ENCODE measurements around the gene HECTD1. TPM values are rescaled to one million over a fixed set of nuclear protein-coding genes. Genes with fewer than 3 reads are reported as not detected.
"Not testable (repeated sequence)": the region's sequence is repeated elsewhere in the genome, so short reads cannot be mapped to it uniquely, and the experiment has no call there.

The HECTD1 gene
- total RNA-seq, 1 experiment from 2014 or later = 317 TPM

DNA sequence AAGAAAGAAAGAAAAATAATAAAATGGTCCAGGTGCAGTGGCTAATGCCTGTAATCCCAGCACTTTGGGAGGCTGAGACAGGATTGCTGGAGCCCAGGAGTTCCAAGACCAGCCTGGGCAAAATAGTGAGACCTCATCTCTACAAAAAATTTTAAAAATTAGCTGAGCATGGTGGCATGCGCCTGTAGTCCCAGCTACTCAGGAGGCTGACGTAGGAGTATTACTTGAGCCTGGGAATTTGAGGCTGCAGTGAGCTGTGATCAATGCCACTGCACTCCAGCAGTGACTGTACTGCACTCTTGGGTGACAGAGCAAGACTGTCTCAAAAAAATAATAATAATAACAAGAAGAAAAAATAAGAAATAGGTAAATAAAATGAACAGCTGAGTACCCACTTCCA lies 23.7 kb upstream of the HECTD1 start:
- not testable (repeated sequence) for H3K27me3 ChIP-seq (ENCODE audit: low read length); DNase-seq; H3K27ac ChIP-seq (ENCODE audit: low read length); H4K20me1 ChIP-seq (ENCODE audit: insufficient read depth, low read depth, low read length); H3K36me3 ChIP-seq (ENCODE audit: insufficient read depth, low read length); H3K9me3 ChIP-seq (ENCODE audit: low read length); H3K9me2 ChIP-seq (replicated peaks; ENCODE audit: insufficient read depth, low read length); H3K79me2 ChIP-seq (ENCODE audit: low read length); H2AFZ ChIP-seq (ENCODE audit: low read length); H3K9ac ChIP-seq (ENCODE audit: low read length); H3K4me2 ChIP-seq (ENCODE audit: low read depth, low read length, poor library complexity, severe bottlenecking); H3K4me3 ChIP-seq (ENCODE audit: low read length)
- peaks cover 17% of the 10 kb centered on the region for H3K4me1 ChIP-seq (ENCODE audit: low read length)

DNA sequence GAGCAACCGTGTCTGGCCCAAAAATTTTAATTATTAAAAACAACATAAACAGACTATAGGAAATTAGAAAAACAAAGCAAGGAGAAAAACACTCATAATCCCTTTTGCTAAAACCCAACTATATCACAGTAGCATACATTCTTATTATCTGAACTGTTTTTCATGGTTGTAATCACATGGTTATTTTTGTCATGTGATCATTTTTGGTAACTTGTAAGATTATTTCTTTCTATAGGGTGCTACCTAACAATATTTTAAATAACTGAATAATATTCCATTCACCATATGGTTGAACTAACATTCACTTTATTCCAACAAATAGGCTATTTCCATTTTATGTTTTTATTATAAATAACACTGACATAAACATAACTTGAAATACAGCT lies 23.0 kb upstream of the HECTD1 start:
- Histone ChIP-seq H4K20me1 (ENCODE audit: insufficient read depth, low read depth, low read length) (no peaks in the 10 kb centered on the region), H3K4me1 (ENCODE audit: low read length) (peaks cover 13% of the 10 kb centered on the region), H3K36me3 (ENCODE audit: insufficient read depth, low read length) (no peaks in the 10 kb centered on the region), H3K79me2 (ENCODE audit: low read length) (no peaks in the 10 kb centered on the region), H3K27me3 (ENCODE audit: low read length) (no peaks in the 10 kb centered on the region; the same call in 1 of the 2 replicates), H3K9ac (ENCODE audit: low read length) (no peak overlapping the region), H3K4me2 (ENCODE audit: low read depth, low read length, poor library complexity, severe bottlenecking) (no peak overlapping the region), H3K9me2 (replicated peaks; ENCODE audit: insufficient read depth, low read length) (no peaks in the 10 kb centered on the region), H3K9me3 (ENCODE audit: low read length) (no peaks in the 10 kb centered on the region), H2AFZ (ENCODE audit: low read length) (no peak overlapping the region), H3K4me3 (ENCODE audit: low read length) (no peak overlapping the region), H3K27ac (ENCODE audit: low read length) (no peak overlapping the region)
- no peak for DNase-seq

DNA sequence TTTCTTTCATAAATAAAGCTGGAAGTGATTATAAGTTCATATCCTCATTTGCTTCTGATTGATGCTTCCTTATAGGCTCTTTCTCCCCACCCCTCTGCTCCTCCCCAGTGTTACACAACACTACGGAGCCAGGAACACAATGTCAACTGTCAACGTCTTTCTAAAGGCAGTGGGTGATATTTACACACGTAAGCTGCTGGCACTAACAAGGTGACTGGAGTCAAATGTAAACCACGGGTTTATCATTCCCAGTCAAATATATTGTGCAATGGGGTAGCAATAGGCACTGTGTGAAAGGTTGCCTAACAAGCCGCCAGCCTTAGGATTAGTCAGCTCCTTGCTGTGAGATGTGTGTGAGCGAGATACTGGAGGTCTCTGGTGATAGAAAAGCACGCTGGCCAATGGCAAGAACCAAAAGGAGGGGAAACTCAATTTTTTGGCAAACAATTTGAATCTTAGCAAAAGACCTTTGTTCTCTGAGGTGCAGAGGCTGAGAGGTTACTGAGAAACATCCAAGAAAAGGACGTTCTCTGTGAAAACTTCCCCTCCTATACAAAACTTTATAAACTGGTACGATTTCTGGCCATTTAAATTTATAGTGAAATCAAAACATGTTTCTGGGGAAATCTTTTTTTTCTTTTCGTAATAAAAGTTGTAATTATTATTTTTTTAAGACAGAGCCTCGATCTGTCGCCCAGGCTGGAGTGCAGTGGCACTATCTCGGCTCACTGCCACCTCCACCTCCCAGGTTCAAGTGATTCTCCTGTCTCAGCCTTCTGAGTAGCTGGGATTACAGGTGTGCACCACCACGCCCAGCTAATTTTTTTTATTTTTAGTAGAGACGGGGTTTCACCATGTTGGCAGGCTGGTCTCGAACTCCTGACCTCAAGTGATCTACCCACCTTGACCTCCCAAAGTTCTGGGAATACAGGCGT lies 22.3 kb upstream of the HECTD1 start:
- Histone ChIP-seq H3K4me2 (ENCODE audit: low read depth, low read length, poor library complexity, severe bottlenecking) (no peak overlapping the region), H4K20me1 (ENCODE audit: insufficient read depth, low read depth, low read length) (no peaks in the 10 kb centered on the region), H3K9ac (ENCODE audit: low read length) (no peak overlapping the region), H2AFZ (ENCODE audit: low read length) (no peak overlapping the region), H3K36me3 (ENCODE audit: insufficient read depth, low read length) (no peaks in the 10 kb centered on the region), H3K9me3 (ENCODE audit: low read length) (no peaks in the 10 kb centered on the region), H3K4me3 (ENCODE audit: low read length) (no peak overlapping the region), H3K79me2 (ENCODE audit: low read length) (no peaks in the 10 kb centered on the region), H3K27me3 (ENCODE audit: low read length) (no peaks in the 10 kb centered on the region; the same call in 1 of the 2 replicates), H3K4me1 (ENCODE audit: low read length) (peaks cover 10% of the 10 kb centered on the region), H3K9me2 (replicated peaks; ENCODE audit: insufficient read depth, low read length) (no peaks in the 10 kb centered on the region), H3K27ac (ENCODE audit: low read length) (no peak overlapping the region)
- no peak for DNase-seq

DNA sequence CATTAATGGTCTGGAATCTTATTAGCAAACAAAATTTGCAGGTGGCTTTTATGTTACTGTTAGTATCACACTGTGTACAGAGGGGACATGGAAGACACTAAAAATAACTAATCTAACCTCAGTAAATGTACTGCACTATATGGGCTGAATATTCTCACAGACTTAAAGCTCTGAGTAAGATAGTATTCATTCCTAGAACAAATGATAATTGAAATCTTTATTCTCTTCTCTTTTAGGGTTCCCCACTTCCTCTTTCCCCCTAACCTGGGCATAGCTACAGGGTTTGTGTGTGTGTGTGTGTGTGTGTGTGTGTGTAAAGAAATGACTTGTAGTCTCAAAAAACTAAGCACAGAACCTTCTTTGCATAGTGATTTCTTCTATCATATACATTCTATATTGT lies 21.4 kb upstream of the HECTD1 start:
- H3K9ac ChIP-seq (ENCODE audit: low read length) = no peak overlapping the region
- no peaks in the 10 kb centered on the region for H3K79me2 ChIP-seq (ENCODE audit: low read length)
- no peaks in the 10 kb centered on the region for H4K20me1 ChIP-seq (ENCODE audit: insufficient read depth, low read depth, low read length)
- no peaks in the 10 kb centered on the region for H3K9me3 ChIP-seq (ENCODE audit: low read length)
- H2AFZ ChIP-seq (ENCODE audit: low read length) = no peak overlapping the region
- no peaks in the 10 kb centered on the region; the same call in 1 of the 2 replicates for H3K27me3 ChIP-seq (ENCODE audit: low read length)
- H3K4me3 ChIP-seq (ENCODE audit: low read length) = no peak overlapping the region
- H3K36me3 ChIP-seq (ENCODE audit: insufficient read depth, low read length) = no peaks in the 10 kb centered on the region
- no peak overlapping the region for H3K4me2 ChIP-seq (ENCODE audit: low read depth, low read length, poor library complexity, severe bottlenecking)
- H3K9me2 ChIP-seq (replicated peaks; ENCODE audit: insufficient read depth, low read length) = no peaks in the 10 kb centered on the region
- peaks cover 9% of the 10 kb centered on the region for H3K4me1 ChIP-seq (ENCODE audit: low read length)
- no peak overlapping the region for H3K27ac ChIP-seq (ENCODE audit: low read length)
- DNase-seq = peak; percentile 72

DNA sequence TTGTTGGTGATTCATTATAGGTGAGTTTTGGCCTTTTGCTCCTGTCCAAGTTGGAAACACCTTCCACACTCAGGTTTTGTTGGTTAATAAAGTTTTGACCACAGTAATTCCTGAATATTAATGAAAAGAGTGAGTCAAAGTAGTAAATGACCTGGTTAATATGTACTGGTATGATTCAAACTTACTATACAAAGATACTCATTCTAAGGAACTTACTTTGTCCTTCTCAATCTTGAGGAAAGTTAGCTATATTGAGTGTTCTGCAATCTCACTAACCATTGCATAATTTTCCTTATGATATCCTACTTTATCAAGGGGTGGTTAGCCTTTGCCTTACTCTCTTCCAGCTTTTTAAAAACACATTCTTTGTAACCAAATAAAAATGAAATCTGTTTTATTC lies 20.9 kb upstream of the HECTD1 start:
- no peaks in the 10 kb centered on the region for H3K9me3 ChIP-seq (ENCODE audit: low read length)

DNA sequence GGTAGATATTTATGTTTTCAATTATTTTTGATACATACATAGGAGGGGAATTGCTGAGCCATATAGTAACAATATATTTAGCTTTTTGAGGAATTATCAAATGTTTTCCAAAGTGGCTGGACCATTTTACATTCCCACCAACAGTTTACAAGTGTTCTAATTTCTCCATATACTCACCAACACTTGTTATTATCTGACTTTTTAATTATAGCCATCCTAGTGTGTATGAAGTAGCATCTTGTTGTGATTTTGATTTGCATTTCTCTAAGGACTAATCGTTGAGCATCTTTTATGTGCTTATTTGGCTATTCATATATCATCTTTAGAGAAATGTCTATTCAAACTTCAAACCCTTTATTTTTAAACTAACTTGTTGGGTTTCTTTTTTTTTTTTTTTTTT lies 17.2 kb upstream of the HECTD1 start:
- Histone ChIP-seq H3K4me3 (ENCODE audit: low read length) (no peak overlapping the region), H3K4me2 (ENCODE audit: low read depth, low read length, poor library complexity, severe bottlenecking) (no peak overlapping the region), H3K9me3 (ENCODE audit: low read length) (no peaks in the 10 kb centered on the region), H4K20me1 (ENCODE audit: insufficient read depth, low read depth, low read length) (no peaks in the 10 kb centered on the region), H3K4me1 (ENCODE audit: low read length) (0 out of 2 replicates have a peak, but pooled peaks cover under 1% of the 10 kb centered on the region), H2AFZ (ENCODE audit: low read length) (no peak overlapping the region), H3K9me2 (replicated peaks; ENCODE audit: insufficient read depth, low read length) (no peaks in the 10 kb centered on the region), H3K36me3 (ENCODE audit: insufficient read depth, low read length) (no peaks in the 10 kb centered on the region), H3K27me3 (ENCODE audit: low read length) (no peaks in the 10 kb centered on the region; the same call in 1 of the 2 replicates), H3K27ac (ENCODE audit: low read length) (no peak overlapping the region), H3K9ac (ENCODE audit: low read length) (no peak overlapping the region), H3K79me2 (ENCODE audit: low read length) (no peaks in the 10 kb centered on the region)
- no peak for DNase-seq

More for the DNA sequence above, 20.9 kb upstream of the HECTD1 start:
- Histone ChIP-seq H3K4me3 (ENCODE audit: low read length) (no peak overlapping the region), H3K79me2 (ENCODE audit: low read length) (no peaks in the 10 kb centered on the region), H3K4me2 (ENCODE audit: low read depth, low read length, poor library complexity, severe bottlenecking) (no peak overlapping the region), H3K36me3 (ENCODE audit: insufficient read depth, low read length) (no peaks in the 10 kb centered on the region), H3K9ac (ENCODE audit: low read length) (no peak overlapping the region), H3K27me3 (ENCODE audit: low read length) (no peaks in the 10 kb centered on the region; the same call in 1 of the 2 replicates), H3K27ac (ENCODE audit: low read length) (no peak overlapping the region), H4K20me1 (ENCODE audit: insufficient read depth, low read depth, low read length) (no peaks in the 10 kb centered on the region), H2AFZ (ENCODE audit: low read length) (no peak overlapping the region), H3K4me1 (ENCODE audit: low read length) (peaks cover 4% of the 10 kb centered on the region), H3K9me2 (replicated peaks; ENCODE audit: insufficient read depth, low read length) (no peaks in the 10 kb centered on the region)
- no peak for DNase-seq

DNA sequence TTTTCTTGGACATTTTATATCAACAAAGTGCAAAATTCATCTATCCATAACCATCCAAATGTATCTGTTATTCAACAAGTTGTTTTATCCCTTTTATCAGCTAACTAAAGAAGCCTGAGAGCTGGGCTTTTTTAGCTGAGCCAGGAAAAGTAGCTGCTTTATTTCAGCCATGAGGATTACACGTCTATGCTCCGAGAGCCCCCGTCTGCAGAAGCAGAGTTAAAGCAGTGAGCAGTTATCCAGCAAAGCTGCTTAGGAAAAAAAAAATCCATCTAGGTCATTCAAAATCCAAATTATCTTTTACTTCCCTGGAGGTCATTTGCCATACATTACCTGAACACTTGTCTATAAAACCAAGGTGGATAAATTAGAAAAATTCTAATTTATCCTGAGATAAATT lies 15.7 kb upstream of the HECTD1 start:
- no peaks in the 10 kb centered on the region for H4K20me1 ChIP-seq (ENCODE audit: insufficient read depth, low read depth, low read length)
- H3K4me3 ChIP-seq (ENCODE audit: low read length) = no peak overlapping the region
- H3K36me3 ChIP-seq (ENCODE audit: insufficient read depth, low read length) = no peaks in the 10 kb centered on the region
- H3K9me3 ChIP-seq (ENCODE audit: low read length) = no peaks in the 10 kb centered on the region
- H3K4me1 ChIP-seq (ENCODE audit: low read length) = no peaks in the 10 kb centered on the region
- no peak for DNase-seq
- no peak overlapping the region for H2AFZ ChIP-seq (ENCODE audit: low read length)
- no peaks in the 10 kb centered on the region for H3K79me2 ChIP-seq (ENCODE audit: low read length)
- H3K27ac ChIP-seq (ENCODE audit: low read length) = no peak overlapping the region
- H3K9me2 ChIP-seq (replicated peaks; ENCODE audit: insufficient read depth, low read length) = no peaks in the 10 kb centered on the region
- H3K9ac ChIP-seq (ENCODE audit: low read length) = no peak overlapping the region
- no peak overlapping the region for H3K4me2 ChIP-seq (ENCODE audit: low read depth, low read length, poor library complexity, severe bottlenecking)
- no peaks in the 10 kb centered on the region for H3K27me3 ChIP-seq (ENCODE audit: low read length)

DNA sequence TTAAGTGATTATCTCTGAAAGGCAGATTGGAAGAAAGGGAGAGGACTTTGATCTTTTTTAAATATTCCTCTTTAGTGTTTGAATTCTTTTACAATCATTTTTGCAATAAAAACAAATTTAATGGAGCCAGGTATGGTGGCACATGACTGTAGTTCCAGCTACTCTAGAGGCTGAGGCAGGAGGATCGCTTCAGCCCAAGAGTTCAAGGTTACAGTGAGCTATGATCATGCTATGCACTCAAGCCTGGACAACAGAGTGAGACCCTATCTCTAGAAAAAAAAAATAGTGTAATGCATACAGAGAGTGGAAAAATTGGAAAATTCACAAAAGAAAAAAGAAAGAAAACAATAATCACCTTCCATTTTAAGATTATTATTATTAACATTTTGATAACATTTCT lies 15.2 kb upstream of the HECTD1 start:
- no peaks in the 10 kb centered on the region for H3K79me2 ChIP-seq (ENCODE audit: low read length)
- no peak overlapping the region for H2AFZ ChIP-seq (ENCODE audit: low read length)
- DNase-seq = no peak
- H3K4me2 ChIP-seq (ENCODE audit: low read depth, low read length, poor library complexity, severe bottlenecking) = no peak overlapping the region
- H3K27ac ChIP-seq (ENCODE audit: low read length) = no peak overlapping the region
- no peaks in the 10 kb centered on the region for H3K36me3 ChIP-seq (ENCODE audit: insufficient read depth, low read length)
- H3K9me2 ChIP-seq (replicated peaks; ENCODE audit: insufficient read depth, low read length) = no peaks in the 10 kb centered on the region
- H3K9me3 ChIP-seq (ENCODE audit: low read length) = no peaks in the 10 kb centered on the region
- H3K4me1 ChIP-seq (ENCODE audit: low read length) = no peaks in the 10 kb centered on the region
- H4K20me1 ChIP-seq (ENCODE audit: insufficient read depth, low read depth, low read length) = no peaks in the 10 kb centered on the region
- H3K4me3 ChIP-seq (ENCODE audit: low read length) = no peak overlapping the region
- no peak overlapping the region for H3K9ac ChIP-seq (ENCODE audit: low read length)
- H3K27me3 ChIP-seq (ENCODE audit: low read length) = no peaks in the 10 kb centered on the region

Measured in Karpas-422 (cell line).